ENCODE measurements around the gene PPP1R3G. TPM values are rescaled to one million over a fixed set of nuclear protein-coding genes. Genes with fewer than 3 reads are reported as not detected.
A peak's percentile ranks its signal among the peaks of the same experiment; 100 is the strongest.

Gene PPP1R3G
- total RNA-seq, 2 donors from 2014 or later, result not detected

- H3K9ac ChIP-seq (ENCODE audit: extremely low read depth, low read length, poor library complexity, severe bottlenecking), result no peak overlapping the region
These were observed 27.1 kb downstream of the PPP1R3G start for GRCh38 chr6:5112066-5112799.

GRCh38 chr6:5113096-5113495, 28.0 kb downstream of the PPP1R3G start:
- DNase-seq, result no peak
- Histone ChIP-seq H3K9ac (ENCODE audit: extremely low read depth, low read length, poor library complexity, severe bottlenecking) (no peak overlapping the region), H3K9me3 (ENCODE audit: control insufficient read depth, low read length) (no peaks in the 10 kb centered on the region), H3K4me1 (ENCODE audit: control insufficient read depth, insufficient read depth, low read length) (no peaks in the 10 kb centered on the region), H3K36me3 (ENCODE audit: control insufficient read depth, insufficient read depth, low read length) (no peaks in the 10 kb centered on the region), H3K4me3 (ENCODE audit: low read length) (no peak overlapping the region), H3K27ac (ENCODE audit: low read depth, low read length) (no peak overlapping the region), H3K27me3 (ENCODE audit: control insufficient read depth, insufficient read depth, low read length, poor library complexity, severe bottlenecking) (no peaks in the 10 kb centered on the region)
- Mint-ChIP-seq H3K36me3 (ENCODE audit: low read depth) (peaks cover 2% of the 10 kb centered on the region), H3K27ac (no peak overlapping the region), H3K9me3 (no peaks in the 10 kb centered on the region), H3K27me3 (ENCODE audit: insufficient read depth) (no peaks in the 10 kb centered on the region), H3K4me1 (no peaks in the 10 kb centered on the region), H3K4me3 (no peak overlapping the region)
- WGBS, 2 experiments (ENCODE audit: insufficient coverage in 1 of 2, insufficient read length in 1 of 2), result 93 to 95% methylated on average over 13 of the region's 13 CpGs
- TF ChIP-seq CTCF (conservative IDR thresholded peaks at IDR 0.05), result no peak

More at GRCh38 chr6:5112066-5112799, 27.1 kb downstream of the PPP1R3G start:
- H3K4me3 ChIP-seq (ENCODE audit: low read length), result no peak overlapping the region
- H3K36me3 Mint-ChIP-seq (ENCODE audit: low read depth), result peaks cover 2% of the 10 kb centered on the region
- DNase-seq, result no peak
- no peak overlapping the region for H3K27ac Mint-ChIP-seq
- H3K9me3 Mint-ChIP-seq, result no peaks in the 10 kb centered on the region
- no peaks in the 10 kb centered on the region for H3K9me3 ChIP-seq (ENCODE audit: control insufficient read depth, low read length)
- no peak overlapping the region for H3K27ac ChIP-seq (ENCODE audit: low read depth, low read length)
- no peak overlapping the region for H3K4me3 Mint-ChIP-seq
- no peaks in the 10 kb centered on the region for H3K27me3 Mint-ChIP-seq (ENCODE audit: insufficient read depth)
- WGBS, 2 experiments (ENCODE audit: insufficient coverage in 1 of 2, insufficient read length in 1 of 2), result 82 to 89% methylated on average over 5 to 17 of the region's 17 CpGs
- H3K4me1 Mint-ChIP-seq, result no peaks in the 10 kb centered on the region
- TF ChIP-seq CTCF (conservative IDR thresholded peaks at IDR 0.05), result no peak
- H3K27me3 ChIP-seq (ENCODE audit: control insufficient read depth, insufficient read depth, low read length, poor library complexity, severe bottlenecking), result no peaks in the 10 kb centered on the region
- no peaks in the 10 kb centered on the region for H3K4me1 ChIP-seq (ENCODE audit: control insufficient read depth, insufficient read depth, low read length)
- no peaks in the 10 kb centered on the region for H3K36me3 ChIP-seq (ENCODE audit: control insufficient read depth, insufficient read depth, low read length)

- H3K27ac ChIP-seq (ENCODE audit: low read depth, low read length), result no peak overlapping the region
- TF ChIP-seq CTCF (conservative IDR thresholded peaks at IDR 0.05), result peak; percentile 42
- Mint-ChIP-seq H3K27me3 (ENCODE audit: insufficient read depth) (no peaks in the 10 kb centered on the region), H3K4me1 (no peaks in the 10 kb centered on the region), H3K27ac (no peak overlapping the region), H3K36me3 (ENCODE audit: low read depth) (peaks cover 2% of the 10 kb centered on the region), H3K9me3 (peaks cover 2% of the 10 kb centered on the region), H3K4me3 (no peak overlapping the region)
- no peak overlapping the region for H3K9ac ChIP-seq (ENCODE audit: extremely low read depth, low read length, poor library complexity, severe bottlenecking)
- no peaks in the 10 kb centered on the region for H3K9me3 ChIP-seq (ENCODE audit: control insufficient read depth, low read length)
- H3K4me3 ChIP-seq (ENCODE audit: low read length), result no peak overlapping the region
- H3K27me3 ChIP-seq (ENCODE audit: control insufficient read depth, insufficient read depth, low read length, poor library complexity, severe bottlenecking), result no peaks in the 10 kb centered on the region
- WGBS, 2 experiments (ENCODE audit: insufficient coverage in 1 of 2, insufficient read length in 1 of 2), result 93 to 100% methylated on average over 5 to 10 of the region's 10 CpGs
- no peak for DNase-seq
- H3K4me1 ChIP-seq (ENCODE audit: control insufficient read depth, insufficient read depth, low read length), result no peaks in the 10 kb centered on the region
- H3K36me3 ChIP-seq (ENCODE audit: control insufficient read depth, insufficient read depth, low read length), result no peaks in the 10 kb centered on the region
These were observed 30.0 kb downstream of the PPP1R3G start for GRCh38 chr6:5115168-5115567.
